Measurements from ENCODE around the gene MSX1. TPM values are rescaled to one million over a fixed set of nuclear protein-coding genes. Genes with fewer than 3 reads are reported as not detected.

MSX1 gene
- total and polyA plus RNA-seq, 2 of the 13 experiments (the other 11 are each of a cell fraction or from before 2014, with no cell fraction given): 12.1 to 14.9 TPM

- BruUV-seq (replicated peaks): no TSS peak
- FAIRE-seq: no peak
- CTCF ChIA-PET (ENCODE audit: low intra/inter-chr PET ratio, low total read pairs): no interaction called here
These were observed 52.7 kb downstream of the MSX1 start for GRCh38 chr4:4912155-4912554.

More at GRCh38 chr4:4912155-4912554, 52.7 kb downstream of the MSX1 start:
- Histone ChIP-seq H3K4me3 (replicated peaks in 1 of 3; ENCODE audit: insufficient read depth in 1 of 3, low read depth in 2 of 3, low read length in 3 of 3) (no peak overlapping the region), H4K20me1 (ENCODE audit: insufficient read depth, low read length) (no peaks in the 10 kb centered on the region), H2AFZ (ENCODE audit: low read length) (no peak overlapping the region), H3K9me3 (ENCODE audit: low read length) (no peaks in the 10 kb centered on the region), H3K27me3 (ENCODE audit: control insufficient read depth in 1 of 2, insufficient read depth in 2 of 2, low read length in 2 of 2) (peaks cover 0 to 6% of the 10 kb centered on the region in 2 experiments; a peak in 2 of 5 replicates), H3K4me2 (ENCODE audit: low read depth, low read length) (no peak overlapping the region), H3K79me2 (ENCODE audit: insufficient read depth, low read length) (no peaks in the 10 kb centered on the region), H3K36me3 (replicated peaks in 1 of 2; ENCODE audit: control insufficient read depth in 1 of 2, insufficient read depth in 2 of 2, low read length in 2 of 2) (no peaks in the 10 kb centered on the region), H3K4me1 (ENCODE audit: insufficient read depth, low read length) (no peaks in the 10 kb centered on the region), H3K27ac (ENCODE audit: extremely low read length, insufficient read depth, low read length) (no peak overlapping the region), H3K9ac (ENCODE audit: insufficient read depth, low read depth, low read length) (no peak overlapping the region)
- in situ Hi-C loops (cut with HindIII; ENCODE audit: extremely low pct_ligation_motif_present, low pct_unique_long_range_greater_than_20kb): no loop called here
- no peak for TF ChIP-seq ZNF24 (IDR thresholded peaks at IDR 0.05)
- TF ChIP-seq ZNF10 (CRISPR knock-in tag; IDR thresholded peaks at IDR 0.05; ENCODE audit: borderline replicate concordance, low read depth): no peak
- TF ChIP-seq ZNF670 (CRISPR knock-in tag; IDR thresholded peaks at IDR 0.05; ENCODE audit: borderline replicate concordance): no peak
- TF ChIP-seq KAT8 (CRISPR knock-in tag; IDR thresholded peaks at IDR 0.05): no peak
- no peak for TF ChIP-seq ZBED4 (CRISPR knock-in tag; IDR thresholded peaks at IDR 0.05; ENCODE audit: borderline replicate concordance)
- no peak for TF ChIP-seq ZKSCAN1 (IDR thresholded peaks at IDR 0.05; ENCODE audit: low read length)
- no peak for TF ChIP-seq DPF2 (CRISPR knock-in tag; IDR thresholded peaks at IDR 0.05; ENCODE audit: borderline replicate concordance, low read depth)
- no peak for TF ChIP-seq SMAD1 (CRISPR knock-in tag; IDR thresholded peaks at IDR 0.05; ENCODE audit: borderline replicate concordance, low read depth)
- no peak for TF ChIP-seq SNAI1 (CRISPR knock-in tag; IDR thresholded peaks at IDR 0.05; ENCODE audit: borderline replicate concordance)
- no peak for TF ChIP-seq TEAD3 (CRISPR knock-in tag; optimal IDR thresholded peaks at IDR 0.05; ENCODE audit: borderline replicate concordance)
- TF ChIP-seq TERF1 (CRISPR knock-in tag; IDR thresholded peaks at IDR 0.05): no peak
- TF ChIP-seq FUBP1 (CRISPR knock-in tag; IDR thresholded peaks at IDR 0.05; ENCODE audit: borderline replicate concordance): no peak
- TF ChIP-seq E2F2 (CRISPR knock-in tag; IDR thresholded peaks at IDR 0.05; ENCODE audit: borderline replicate concordance): no peak
- TF ChIP-seq RFXAP (CRISPR knock-in tag; IDR thresholded peaks at IDR 0.05; ENCODE audit: borderline replicate concordance): no peak
- no peak for TF ChIP-seq MED13 (CRISPR knock-in tag; IDR thresholded peaks at IDR 0.05)
- TF ChIP-seq RARA (CRISPR knock-in tag; IDR thresholded peaks at IDR 0.05): no peak
- ATAC-seq (no peak), DNase-seq (ENCODE audit: low spot score) (no peak)
- WGBS (ENCODE audit: low lambda C conversion rate): 0% methylated on average over 2 of the region's 2 CpGs
- POLR2A ChIA-PET: no interaction called here
- intact Hi-C loops (cut with micrococcal nuclease; ENCODE audit: unreplicated experiment): no loop called here
